Sciatic nerve (tissue), 2 donors: ENCODE measurements around the gene UBQLN2. TPM values are rescaled to one million over a fixed set of nuclear protein-coding genes. Genes with fewer than 3 reads are reported as not detected.
"Not testable (repeated sequence)": the region's sequence is repeated elsewhere in the genome, so short reads cannot be mapped to it uniquely, and the experiment has no call there.

Experiments
- ATAC-seq: fragments of 200-7000 bp; cut with Tn5 transposase; one replicate; pipeline ENCODE4 v1.9.1; 2020; ENCODE audit warnings: mild to moderate bottlenecking, moderate library complexity
- DNase-seq: peaks from one replicate; pipeline ENCODE4 v3.0.0-alpha.2; 2020; ENCODE audit warnings: low spot score
- intact Hi-C: fragments of 100-400 bp; cut with DNase I; formaldehyde crosslinking; loops from one replicate; pipeline ENCODE4 v1.14.2; 2022
- total RNA-seq: library from RNA; stranded (reverse); fragmentation: NEBNext Ultra II Directional; extraction: Animal tissue kit (Norgen Biotek cat#: 25700); gene quantifications from one replicate; pipeline ENCODE4 v1.2.1, GENCODE V29; 2021
- donor health status: DM: no; HTN: no; CAD: no.
- donor health status: DM: no; HTN: no; CAD: no.

Gene UBQLN2
- total RNA-seq, result 32.6 TPM

DNA sequence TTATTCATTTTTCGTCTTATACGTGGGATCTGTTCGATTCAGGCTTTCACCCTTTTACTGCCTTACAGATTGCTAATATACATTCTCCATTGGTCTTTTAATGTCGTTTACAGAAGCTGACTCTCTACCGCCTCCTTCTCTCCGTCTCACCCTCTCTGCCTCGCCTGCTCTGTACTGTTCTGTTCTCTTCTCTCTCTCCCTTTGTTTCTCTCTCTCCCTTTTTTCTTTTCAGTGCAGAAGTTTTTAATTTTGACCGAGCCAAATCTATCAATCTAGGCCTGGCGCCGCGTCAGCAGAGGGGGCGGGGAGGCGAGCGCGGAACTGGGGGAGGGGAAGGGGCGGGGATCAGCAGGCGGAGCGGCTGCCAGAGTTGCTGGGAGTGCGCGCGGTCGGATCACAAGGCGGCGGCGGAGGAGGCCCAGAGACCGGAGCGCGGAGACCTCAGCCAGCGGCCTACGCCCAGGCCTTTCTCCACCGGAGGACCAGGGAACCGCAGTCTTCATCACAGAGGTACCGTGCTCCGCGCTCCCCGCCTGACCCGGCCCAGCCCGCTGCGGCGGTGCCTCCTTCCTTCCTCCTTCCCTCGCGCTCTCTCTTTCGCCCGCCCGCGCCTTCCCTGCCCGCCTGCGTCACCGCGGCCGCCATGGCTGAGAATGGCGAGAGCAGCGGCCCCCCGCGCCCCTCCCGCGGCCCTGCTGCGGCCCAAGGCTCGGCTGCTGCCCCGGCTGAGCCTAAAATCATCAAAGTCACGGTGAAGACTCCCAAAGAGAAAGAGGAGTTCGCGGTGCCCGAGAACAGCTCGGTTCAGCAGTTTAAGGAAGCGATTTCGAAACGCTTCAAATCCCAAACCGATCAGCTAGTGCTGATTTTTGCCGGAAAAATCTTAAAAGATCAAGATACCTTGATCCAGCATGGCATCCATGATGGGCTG, at the start of gene UBQLN2:
TSS of gene UBQLN2 (plus strand) at position 397 of the 931 bp plus-strand sequence. CDS start at position 644, 247 bp downstream.
- intact Hi-C loops, result no loop called here
- peak; percentile 98 for ATAC-seq
- peak; percentile 90 for DNase-seq

DNA sequence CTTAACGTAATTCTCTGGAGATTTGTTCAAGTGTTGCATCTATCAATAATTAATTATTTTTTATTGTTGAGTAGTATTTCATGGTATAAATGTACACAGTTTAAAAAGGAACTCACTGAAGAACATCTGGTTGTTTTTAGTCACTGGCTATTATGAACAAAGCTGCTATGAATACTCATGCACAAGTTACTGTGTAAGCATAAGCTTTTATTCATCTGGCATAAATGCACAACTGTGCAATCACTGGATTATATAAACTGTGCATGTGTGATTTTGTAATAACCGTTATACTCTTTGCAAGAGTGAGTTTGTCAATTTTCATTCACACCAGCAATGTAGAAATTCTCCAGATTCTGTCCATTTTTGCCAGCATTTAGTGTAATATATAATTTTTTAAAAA, 43.8 kb upstream of the UBQLN2 start:
- no peak for ATAC-seq
- DNase-seq, result no peak
- intact Hi-C loops, result no loop called here

DNA sequence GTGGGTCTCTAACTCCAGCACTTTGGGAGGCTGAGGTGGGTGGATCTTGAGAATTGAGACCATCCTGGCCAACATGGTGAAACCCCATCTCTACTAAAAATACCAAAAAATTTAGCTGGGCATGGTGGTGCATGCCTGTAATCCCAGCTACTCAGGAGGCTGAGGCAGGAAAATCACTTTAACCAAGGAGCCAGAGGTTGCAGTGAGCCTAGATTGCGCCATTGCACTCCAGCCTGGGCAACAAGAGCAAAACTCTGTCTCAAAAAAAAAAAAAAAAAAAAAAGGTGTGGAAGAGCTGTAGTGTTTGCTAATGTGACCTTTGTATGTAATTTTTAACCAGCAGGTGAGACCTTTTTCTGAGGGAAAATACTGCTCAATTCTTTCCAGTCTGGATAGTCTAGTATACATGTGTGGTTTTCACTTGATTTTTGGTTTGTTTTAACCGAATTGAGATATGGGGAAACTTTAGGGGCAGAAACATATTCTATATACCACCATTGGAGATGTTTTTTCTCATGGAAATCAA, 33.9 kb upstream of the UBQLN2 start:
- intact Hi-C loops, ATAC-seq: not testable (repeated sequence)

DNA sequence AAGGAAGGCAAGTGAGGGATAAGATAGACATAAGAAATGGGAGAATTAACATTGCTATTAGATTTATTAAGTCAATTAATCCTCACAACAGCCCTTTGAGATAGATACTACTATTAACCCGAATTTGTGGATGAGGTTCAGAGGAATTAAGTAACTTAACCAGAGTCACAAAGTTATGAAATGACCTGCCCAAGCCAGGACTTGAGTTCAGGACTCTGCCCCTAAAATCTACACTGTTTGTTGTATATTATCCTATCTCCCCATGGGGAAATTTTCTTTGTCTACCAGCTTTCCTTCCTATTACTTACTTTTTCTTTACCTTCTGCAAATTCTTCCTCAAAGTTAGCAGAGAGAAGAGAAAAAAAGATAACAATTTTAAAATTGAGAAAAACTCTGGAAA, 33.4 kb upstream of the UBQLN2 start:
- intact Hi-C loops, result no loop called here
- DNase-seq (no peak), ATAC-seq (no peak)

More for the DNA sequence above, 33.9 kb upstream of the UBQLN2 start:
- not testable (repeated sequence) for DNase-seq

DNA sequence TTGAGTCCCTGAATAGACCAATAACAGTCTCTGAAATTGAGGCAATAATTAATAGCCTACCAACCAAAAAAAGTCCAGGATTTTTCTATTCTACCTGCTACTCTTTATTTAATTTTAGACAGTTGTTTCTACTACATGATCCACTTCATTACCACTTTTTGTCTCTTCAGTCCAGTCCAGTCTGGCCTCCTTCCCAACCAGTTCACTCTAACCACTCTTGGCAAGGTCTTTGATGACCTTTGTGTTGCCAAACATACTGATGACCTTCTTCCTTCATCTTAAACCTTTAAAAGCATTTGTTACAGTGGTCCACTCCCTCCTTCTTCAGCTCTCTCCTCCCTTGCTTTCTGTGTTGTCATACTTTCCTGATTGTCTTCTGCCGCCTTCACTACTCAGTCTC, 12.8 kb upstream of the UBQLN2 start:
- intact Hi-C loops, result no loop called here
- ATAC-seq, result no peak
- DNase-seq, result no peak

DNA sequence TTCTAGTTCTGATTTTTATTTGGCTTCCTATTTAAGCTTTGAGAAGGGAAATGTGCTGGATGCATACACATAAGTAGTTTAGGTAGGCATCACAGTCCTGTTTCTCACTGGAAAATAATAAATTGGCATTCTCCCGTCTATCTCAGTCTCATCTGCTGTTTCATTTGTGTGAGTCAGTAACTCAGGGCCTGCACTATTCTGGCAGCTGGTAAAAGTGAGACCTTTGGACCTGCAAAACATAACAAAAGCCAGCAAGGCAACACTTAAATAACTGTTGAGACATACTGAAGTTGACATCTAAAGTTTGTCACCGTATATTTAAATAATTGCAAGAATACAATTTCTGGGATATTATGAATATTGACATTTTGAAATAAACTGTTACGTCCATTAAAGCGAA, 8.6 kb upstream of the UBQLN2 start:
- ATAC-seq (no peak), DNase-seq (no peak)
- intact Hi-C loops, result no loop called here

DNA sequence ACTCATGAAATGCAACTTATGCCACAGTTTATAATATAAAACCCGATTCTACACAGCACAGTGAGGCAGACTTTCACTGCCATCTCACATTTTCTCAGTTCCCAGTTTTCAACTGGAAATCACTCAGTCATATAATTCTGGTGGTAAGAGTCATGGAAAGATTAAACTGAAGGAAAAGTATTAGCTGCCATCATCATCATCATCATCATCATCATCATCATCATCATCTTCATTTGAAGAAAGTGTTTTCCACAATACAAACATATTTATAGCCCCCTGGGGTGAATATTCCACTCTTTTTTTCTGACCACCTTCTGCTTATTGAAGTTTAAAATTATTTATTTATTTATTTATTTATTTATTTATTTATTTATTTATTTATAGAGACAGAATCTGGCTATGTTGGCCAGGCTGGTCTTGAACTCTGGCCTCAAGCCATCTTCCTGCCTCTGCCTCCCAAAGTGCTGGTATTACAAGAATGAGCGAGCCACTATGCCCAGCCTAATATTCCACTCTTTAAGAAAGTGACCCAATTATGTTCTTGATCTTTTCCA, 6.0 kb upstream of the UBQLN2 start:
- DNase-seq, result no peak

DNA sequence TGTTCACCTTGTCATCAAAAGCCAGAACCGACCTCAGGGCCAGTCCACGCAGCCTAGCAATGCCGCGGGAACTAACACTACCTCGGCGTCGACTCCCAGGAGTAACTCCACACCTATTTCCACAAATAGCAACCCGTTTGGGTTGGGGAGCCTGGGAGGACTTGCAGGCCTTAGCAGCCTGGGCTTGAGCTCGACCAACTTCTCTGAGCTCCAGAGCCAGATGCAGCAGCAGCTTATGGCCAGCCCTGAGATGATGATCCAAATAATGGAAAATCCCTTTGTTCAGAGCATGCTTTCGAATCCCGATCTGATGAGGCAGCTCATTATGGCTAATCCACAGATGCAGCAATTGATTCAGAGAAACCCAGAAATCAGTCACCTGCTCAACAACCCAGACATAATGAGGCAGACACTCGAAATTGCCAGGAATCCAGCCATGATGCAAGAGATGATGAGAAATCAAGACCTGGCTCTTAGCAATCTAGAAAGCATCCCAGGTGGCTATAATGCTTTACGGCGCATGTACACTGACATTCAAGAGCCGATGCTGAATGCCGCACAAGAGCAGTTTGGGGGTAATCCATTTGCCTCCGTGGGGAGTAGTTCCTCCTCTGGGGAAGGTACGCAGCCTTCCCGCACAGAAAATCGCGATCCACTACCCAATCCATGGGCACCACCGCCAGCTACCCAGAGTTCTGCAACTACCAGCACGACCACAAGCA, 898 bp downstream of the UBQLN2 start:
- intact Hi-C loops, result no loop called here
- no peak for DNase-seq
- ATAC-seq, result peak; percentile 31

More for the DNA sequence above, 6.0 kb upstream of the UBQLN2 start:
- intact Hi-C loops, result no loop called here
- ATAC-seq, result no peak

DNA sequence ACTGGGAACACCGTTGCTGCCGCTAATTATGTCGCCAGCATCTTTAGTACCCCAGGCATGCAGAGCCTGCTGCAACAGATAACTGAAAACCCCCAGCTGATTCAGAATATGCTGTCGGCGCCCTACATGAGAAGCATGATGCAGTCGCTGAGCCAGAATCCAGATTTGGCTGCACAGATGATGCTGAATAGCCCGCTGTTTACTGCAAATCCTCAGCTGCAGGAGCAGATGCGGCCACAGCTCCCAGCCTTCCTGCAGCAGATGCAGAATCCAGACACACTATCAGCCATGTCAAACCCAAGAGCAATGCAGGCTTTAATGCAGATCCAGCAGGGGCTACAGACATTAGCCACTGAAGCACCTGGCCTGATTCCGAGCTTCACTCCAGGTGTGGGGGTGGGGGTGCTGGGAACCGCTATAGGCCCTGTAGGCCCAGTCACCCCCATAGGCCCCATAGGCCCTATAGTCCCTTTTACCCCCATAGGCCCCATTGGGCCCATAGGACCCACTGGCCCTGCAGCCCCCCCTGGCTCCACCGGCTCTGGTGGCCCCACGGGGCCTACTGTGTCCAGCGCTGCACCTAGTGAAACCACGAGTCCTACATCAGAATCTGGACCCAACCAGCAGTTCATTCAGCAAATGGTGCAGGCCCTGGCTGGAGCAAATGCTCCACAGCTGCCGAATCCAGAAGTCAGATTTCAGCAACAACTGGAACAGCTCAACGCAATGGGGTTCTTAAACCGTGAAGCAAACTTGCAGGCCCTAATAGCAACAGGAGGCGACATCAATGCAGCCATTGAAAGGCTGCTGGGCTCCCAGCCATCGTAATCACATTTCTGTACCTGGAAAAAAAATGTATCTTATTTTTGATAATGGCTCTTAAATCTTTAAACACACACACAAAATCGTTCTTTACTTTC, 1.8 kb downstream of the UBQLN2 start:
- DNase-seq (no peak), ATAC-seq (no peak)
- intact Hi-C loops, result no loop called here

DNA sequence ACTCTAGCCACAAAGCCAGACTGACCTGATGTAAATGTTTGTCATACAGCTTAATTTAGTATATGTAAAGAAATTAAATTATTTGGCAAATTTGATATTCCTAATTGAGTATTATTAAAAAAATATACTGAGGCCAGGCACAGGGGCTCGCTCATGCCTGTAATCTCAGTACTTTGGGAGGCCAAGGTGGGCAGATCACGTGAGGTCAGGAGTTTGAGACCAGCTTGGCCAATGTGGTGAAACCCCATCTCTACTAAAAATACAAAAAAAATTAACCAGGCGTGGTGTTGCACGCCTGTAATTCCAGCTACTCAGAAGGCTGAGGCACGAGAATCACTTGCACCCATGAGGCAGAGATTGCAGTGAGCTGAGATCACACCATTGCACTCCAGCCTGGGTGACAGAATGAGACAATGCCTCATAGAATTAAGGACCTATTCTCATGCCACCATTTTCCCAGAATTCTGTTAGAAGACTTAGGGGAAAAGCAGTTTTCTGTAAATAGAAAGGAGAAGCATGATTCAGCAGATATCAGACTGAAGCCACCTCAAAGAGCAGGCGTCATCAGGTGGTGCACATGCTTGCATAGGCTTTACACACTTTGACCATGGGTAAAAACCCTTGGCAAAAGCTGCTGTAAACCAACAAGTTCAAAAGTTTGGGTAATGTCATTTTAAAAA, 6.1 kb downstream of the UBQLN2 start:
- ATAC-seq (peak; percentile 52), DNase-seq (no peak)
- intact Hi-C loops, result no loop called here

DNA sequence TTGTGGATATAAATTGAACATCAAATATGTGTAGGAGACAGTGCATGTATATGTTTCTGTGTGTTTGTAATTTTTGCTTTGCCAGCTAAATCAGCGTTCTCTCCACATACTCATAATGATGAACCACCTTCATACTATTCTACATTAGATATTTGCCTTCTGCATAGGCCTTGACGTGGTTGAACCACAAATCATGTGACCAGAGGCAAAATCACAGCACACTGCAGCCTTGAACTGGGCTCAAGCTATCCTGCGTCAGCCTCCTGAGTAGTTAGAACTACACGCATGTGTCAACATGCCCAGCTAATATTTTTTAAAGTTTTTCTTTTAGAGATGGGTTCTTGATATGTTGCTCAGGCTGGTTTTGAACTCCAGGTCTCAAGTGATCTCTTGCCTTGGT, 9.5 kb downstream of the UBQLN2 start:
- intact Hi-C loops, result no loop called here
- DNase-seq (no peak), ATAC-seq (no peak)

DNA sequence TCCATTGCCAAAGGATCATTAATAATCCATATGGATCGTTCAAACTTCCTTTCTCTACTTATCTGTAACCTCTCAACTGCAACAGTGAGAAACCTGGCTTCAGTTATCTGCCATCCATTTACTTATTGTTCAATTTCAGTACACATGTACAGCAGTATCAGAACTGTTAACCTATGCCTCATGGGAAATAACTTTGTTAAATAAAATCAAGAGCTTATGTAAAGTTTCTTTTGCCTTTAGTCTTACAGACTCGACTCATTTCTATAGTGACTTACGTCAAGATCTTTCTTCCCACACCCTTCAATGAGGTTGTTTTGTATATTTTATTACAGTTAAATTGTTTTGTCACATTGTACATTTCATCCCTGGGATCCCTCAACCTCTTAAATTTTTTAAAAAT, 11.4 kb downstream of the UBQLN2 start:
- ATAC-seq, result no peak
- intact Hi-C loops, result no loop called here
- DNase-seq, result no peak

DNA sequence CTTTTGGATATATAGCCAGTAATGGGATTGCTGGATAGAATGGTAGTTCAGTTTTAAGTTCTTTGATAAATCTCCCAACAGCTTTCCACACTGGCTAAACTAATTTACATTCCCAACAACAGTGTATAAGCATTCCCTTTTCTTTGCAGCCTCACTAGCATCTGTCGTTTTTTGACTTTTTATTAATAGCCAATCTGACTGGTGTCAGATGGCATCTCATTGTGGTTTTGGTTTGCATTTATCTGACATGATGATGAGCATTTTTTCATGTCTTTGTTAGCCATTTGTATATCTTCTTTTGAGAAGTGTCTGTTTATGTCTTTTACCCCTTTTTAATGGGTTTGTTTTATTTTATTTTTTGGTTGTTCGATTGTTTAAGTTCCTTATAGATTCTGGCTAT, 13.3 kb downstream of the UBQLN2 start:
- DNase-seq (no peak), ATAC-seq (no peak)
- intact Hi-C loops, result no loop called here

DNA sequence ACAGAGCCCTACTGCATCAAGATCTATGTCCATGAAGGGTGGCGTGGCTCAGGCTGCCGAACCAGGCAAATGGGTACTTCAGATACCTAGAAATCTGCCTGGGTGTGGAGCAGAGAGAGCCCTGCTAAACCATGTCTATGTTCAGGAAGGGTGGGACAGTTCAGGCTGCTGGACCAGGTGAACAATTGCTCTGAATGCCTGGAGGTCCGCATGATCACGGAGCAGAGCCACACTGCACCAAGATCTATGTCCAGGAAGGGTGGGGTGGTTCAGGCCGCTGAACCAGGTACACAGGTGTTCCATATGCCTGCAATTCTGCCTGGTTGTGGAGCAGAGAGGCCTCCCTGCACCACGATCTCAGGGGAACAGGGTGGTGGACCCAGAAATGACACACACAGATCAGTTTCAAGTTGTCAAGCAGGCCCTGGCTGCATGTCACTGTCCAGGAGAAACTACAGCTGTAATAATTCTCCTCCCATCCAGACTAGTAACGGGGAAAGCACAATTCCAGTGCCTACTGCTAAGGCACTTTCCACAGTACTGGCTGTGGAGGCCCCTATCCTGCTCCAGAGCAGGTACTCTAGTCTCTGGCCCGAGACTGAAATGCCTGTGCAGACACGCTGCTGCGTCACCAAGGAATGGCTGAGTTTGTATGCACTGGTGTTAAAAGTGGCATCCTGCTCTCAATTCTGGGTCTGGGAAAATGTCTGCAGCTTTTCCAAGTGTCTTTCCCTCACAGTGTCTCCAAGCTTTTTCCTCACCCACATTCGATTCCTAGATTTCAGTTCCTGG, 25.2 kb downstream of the UBQLN2 start:
- DNase-seq, result no peak
- intact Hi-C loops, result no loop called here
- ATAC-seq, result no peak

DNA sequence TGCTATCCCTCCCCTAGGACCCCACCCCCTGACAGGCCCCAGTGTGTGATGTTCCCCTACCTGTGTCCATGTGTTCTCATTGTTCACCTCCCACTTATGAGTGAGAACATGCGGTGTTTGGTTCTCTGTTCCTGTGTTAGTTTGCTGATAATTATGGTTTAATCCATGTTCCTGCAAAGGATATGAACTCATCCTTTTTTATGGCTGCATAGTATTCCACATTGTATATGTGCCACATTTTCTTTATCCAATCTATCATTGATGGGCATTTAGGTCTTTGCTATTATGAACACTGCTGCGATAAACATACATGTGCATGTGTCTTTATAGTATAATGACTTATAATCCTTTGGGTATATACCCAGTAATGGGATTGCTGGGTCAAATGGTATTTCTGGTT, 28.4 kb downstream of the UBQLN2 start:
- DNase-seq, ATAC-seq, intact Hi-C loops: not testable (repeated sequence)

DNA sequence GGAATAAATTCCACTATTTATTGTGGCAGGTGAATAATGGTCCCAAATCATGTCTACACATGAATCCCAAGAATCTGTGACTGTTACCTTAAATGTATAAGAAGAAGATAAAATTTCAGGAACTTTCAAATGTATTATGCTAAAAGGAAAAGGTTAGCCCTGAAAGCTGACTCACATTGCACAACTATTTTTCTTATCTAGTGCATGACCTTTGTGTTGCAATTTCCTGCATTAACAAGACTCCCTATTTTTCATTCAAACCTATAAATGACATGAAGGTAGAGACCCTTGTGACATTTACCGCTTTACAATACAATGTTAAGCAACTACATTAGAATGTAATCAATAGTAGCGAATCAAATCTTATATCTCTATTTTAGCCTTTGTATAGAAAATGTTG, 36.7 kb downstream of the UBQLN2 start:
- DNase-seq (no peak), ATAC-seq (no peak)
- intact Hi-C loops, result no loop called here

DNA sequence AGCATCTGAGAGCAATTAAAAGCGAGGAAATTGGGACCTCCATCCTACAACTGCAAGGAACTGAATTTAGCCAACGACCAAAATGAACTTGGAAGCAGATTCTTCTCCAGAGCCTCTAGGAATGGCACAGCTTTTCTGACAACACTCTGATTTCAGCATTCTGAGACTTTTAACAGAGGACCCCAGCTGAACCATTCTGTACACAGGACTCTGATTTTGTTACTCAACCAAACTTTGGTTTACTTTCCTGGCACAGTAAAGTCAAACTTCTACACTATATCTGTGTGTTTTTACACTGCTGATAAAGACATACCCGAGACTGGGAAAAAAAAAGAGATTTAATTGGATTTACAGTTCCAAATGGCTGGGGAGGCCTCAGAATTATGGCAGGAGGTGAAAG, 37.6 kb downstream of the UBQLN2 start:
- intact Hi-C loops, result no loop called here
- ATAC-seq (no peak), DNase-seq (no peak)
